Tracheal epithelial cell (primary cell): Measurements from ENCODE around the gene ZNF8. TPM values are rescaled to one million over a fixed set of nuclear protein-coding genes. Genes with fewer than 3 reads are reported as not detected.

Source experiments
- total RNA-seq: library from RNA; depleted of rRNA; stranded (reverse); fragments of >200 nt; gene quantifications from 2 replicates; pipeline ENCODE4 v1.2.1, GENCODE V29; 2014

The ZNF8 gene
- 3.9 and 4.3 TPM in 2 replicates for total RNA-seq

DNA sequence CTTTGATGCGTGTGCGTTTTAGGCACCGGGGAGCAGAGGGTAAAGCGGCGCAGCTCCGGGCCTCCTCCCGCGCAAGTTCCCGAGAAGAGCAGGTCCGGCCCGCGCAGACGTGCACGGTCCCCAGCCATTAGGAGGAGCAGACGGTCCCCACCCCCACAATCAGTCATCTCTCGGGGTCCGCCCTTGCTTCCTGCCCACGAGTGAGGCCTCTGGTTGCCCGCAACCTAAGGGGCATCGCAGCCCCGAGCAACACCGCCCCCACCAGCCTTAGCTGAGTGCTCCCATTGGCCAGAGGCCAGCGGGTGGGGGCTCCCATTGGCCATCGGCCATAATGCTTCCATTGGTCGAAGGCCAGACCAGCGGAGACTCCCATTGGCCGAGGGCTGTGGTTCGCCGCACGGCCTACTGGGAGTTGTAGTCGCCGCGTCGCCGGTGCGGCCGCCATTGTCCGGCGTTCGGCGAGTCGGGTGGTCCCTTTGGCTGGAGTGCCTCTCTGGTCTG, at the start of gene ZNF8:
ZNF8 (plus strand) TSS at position 415 of the 501 bp plus-strand sequence. CDS start 127 bp downstream, outside the sequence.

DNA sequence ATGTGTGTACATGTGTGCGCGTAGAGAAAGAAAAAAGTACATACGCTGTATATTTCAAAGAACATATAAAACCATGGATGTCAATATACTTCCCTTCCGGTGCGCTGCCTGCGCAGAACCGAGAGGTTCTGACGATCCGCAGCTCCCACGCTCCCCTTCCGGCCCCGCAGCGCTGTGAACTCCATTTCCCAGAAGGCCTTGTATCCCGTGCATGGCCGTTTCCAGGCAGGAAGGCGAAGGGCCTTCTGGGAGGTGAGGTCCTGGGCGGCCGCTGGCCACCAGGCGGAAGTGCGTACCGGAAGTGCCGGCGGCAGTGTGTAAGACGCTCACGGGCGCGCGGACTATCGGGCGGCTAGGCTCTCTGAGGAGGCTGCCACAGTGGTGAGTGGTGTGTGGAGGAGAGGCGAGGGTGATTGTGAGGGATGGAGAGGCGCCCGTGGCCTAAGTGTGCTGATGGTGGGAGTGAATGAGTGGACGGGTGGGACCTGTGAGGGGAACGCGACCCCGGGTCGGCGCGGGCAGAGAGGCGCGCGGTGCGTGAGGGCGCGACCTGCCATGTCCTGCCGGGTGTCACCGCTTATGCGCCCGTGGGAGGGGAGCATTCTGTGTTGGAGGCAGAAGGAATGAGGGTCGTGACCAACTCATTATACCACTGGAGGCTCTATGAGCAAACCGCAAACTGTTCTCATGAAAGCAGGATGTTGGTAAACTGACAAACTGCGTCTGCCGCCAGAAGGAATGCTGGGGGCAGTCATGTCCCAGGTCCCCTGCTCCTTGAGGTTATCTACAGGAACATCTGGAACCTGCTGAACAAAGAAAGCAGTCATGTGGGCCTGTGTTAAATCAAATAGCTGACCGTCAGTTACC, 26.5 kb downstream of the ZNF8 start, which contains the start of gene ERVK3-1:
ERVK3-1 (plus strand) TSS at position 313 of the 867 bp plus-strand sequence. CDS start 6,792 bp downstream, outside the sequence.

DNA sequence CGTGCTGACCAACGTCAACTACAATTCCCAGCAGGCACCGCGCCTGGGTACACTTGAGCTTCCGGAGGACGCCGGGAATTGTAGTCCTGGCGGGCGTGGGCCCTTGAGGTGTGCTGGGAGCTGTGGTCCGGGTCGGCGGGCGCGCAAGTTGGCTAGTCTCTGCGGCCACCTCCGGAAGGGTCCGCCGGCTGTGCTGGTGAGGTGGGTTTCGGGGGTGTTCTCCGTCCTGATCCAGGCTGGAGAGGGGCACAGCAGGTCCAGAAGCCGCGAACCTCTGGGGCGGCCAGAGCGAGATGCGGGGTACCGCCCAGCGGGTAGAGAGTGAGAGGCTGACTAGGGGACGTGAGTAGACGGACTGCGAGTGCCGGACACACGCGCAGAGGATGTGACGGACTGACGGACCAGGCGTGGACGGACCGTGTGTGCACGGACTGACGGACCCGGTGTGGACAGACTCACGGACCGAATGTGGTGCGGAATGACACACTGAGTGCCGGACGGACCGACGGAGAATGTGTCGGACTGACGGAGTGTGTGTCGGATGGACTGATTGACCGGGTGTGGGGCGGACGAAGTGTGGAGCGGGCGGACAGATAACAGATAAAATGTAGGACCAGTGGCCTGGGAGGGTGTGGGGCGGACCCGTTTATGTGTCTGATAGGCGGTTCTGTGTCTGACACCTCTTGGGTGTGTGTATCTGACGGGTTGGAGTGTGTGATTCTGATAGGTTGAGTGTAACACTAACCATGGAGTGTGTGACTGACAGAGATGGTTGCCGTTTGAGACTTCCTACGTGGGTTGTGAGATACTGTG, 48.4 kb downstream of the ZNF8 start, which contains the start of gene ZSCAN22:
ZSCAN22 (plus strand) TSS at position 81 of the 813 bp plus-strand sequence. CDS start 7,809 bp downstream, outside the sequence.

Other genes starting within 250 kb of the ZNF8 start
- under 0.01 TPM in 1 of 2 replicates, not detected in the other for gene ZSCAN1, start 244.9 kb upstream of the ZNF8 start, total RNA-seq
- 1.5 and 1.7 TPM in 2 replicates for gene ZNF135, start 219.7 kb upstream of the ZNF8 start, total RNA-seq
- 44.1 and 55.2 TPM in 2 replicates for gene ZSCAN18, start 180.7 kb upstream of the ZNF8 start, total RNA-seq
- gene ZNF329, start 128.2 kb upstream of the ZNF8 start, total RNA-seq: 10.1 and 13.6 TPM in 2 replicates
- gene ZNF274, start 95.9 kb upstream of the ZNF8 start, total RNA-seq: 25.8 and 30.3 TPM in 2 replicates
- gene ZNF544, start 50.0 kb upstream of the ZNF8 start, total RNA-seq: 58.0 and 70.1 TPM in 2 replicates
- gene ERVK3-1, start 26.4 kb downstream of the ZNF8 start, total RNA-seq: 25.8 and 30.4 TPM in 2 replicates
- 2.2 and 2.6 TPM in 2 replicates for gene ZSCAN22, start 48.0 kb downstream of the ZNF8 start, total RNA-seq
- 4.8 TPM in 1 of 2 replicates, not detected in the other for gene A1BG, start 74.5 kb downstream of the ZNF8 start, total RNA-seq
- 1.9 and 2.1 TPM in 2 replicates for gene ZNF497, start 83.8 kb downstream of the ZNF8 start, total RNA-seq
- 1.9 and 6.6 TPM in 2 replicates for gene ZNF837, start 102.1 kb downstream of the ZNF8 start, total RNA-seq
- 3,310 and 4,284 TPM in 2 replicates for gene RPS5, start 108.3 kb downstream of the ZNF8 start, total RNA-seq
- 0.48 and 3.0 TPM in 2 replicates for gene RNF225, start 116.7 kb downstream of the ZNF8 start, total RNA-seq
- 10.6 and 10.9 TPM in 2 replicates for gene ZNF584, start 129.7 kb downstream of the ZNF8 start, total RNA-seq
- gene ZNF132, start 161.2 kb downstream of the ZNF8 start, total RNA-seq: 4.0 and 5.5 TPM in 2 replicates
- gene ZNF324B, start 172.7 kb downstream of the ZNF8 start, total RNA-seq: 8.1 and 10.4 TPM in 2 replicates
- 8.3 and 15.4 TPM in 2 replicates for gene ZNF324, start 188.1 kb downstream of the ZNF8 start, total RNA-seq
- gene ZNF446, start 197.4 kb downstream of the ZNF8 start, total RNA-seq: 4.3 and 4.7 TPM in 2 replicates
- gene SLC27A5, start 233.0 kb downstream of the ZNF8 start, total RNA-seq: 7.5 and 11.1 TPM in 2 replicates
- gene ZBTB45, start 240.9 kb downstream of the ZNF8 start, total RNA-seq: 3.6 and 4.7 TPM in 2 replicates